HG02884 (cell line): Measurements from ENCODE around the gene OR51G2.

Source experiments
- ATAC-seq: cut with Tn5 transposase; IDR thresholded peaks from one replicate; pipeline ENCODE4 v1.9.1; 2021; ENCODE audit warnings: mild to moderate bottlenecking, moderate library complexity; ENCODE audit not compliant: unreplicated experiment

OR51G2 gene

GRCh38 chr11:4881188-4881587, 38.0 kb downstream of the OR51G2 start:
- ATAC-seq = no peak

GRCh38 chr11:4865855-4866254, 53.3 kb downstream of the OR51G2 start:
- ATAC-seq = no peak

- no peak for ATAC-seq
Observed at GRCh38 chr11:4863876-4864275, 55.3 kb downstream of the OR51G2 start.
